Endothelial cell of hepatic sinusoid (primary cell): Measurements from ENCODE around the gene STXBP5L.
"Not testable (repeated sequence)": the region's sequence is repeated elsewhere in the genome, so short reads cannot be mapped to it uniquely, and the experiment has no call there.

Experiments
- in situ Hi-C: cut with HindIII; loops from 2 replicates; pipeline ENCODE4 v1.10.0; 2017; ENCODE audit warnings: low sequenced_read_pairs

Gene STXBP5L

GRCh38 chr3:121228971-121229370 is 321.0 kb downstream of the STXBP5L start:
- in situ Hi-C loops: no loop called here

DNA sequence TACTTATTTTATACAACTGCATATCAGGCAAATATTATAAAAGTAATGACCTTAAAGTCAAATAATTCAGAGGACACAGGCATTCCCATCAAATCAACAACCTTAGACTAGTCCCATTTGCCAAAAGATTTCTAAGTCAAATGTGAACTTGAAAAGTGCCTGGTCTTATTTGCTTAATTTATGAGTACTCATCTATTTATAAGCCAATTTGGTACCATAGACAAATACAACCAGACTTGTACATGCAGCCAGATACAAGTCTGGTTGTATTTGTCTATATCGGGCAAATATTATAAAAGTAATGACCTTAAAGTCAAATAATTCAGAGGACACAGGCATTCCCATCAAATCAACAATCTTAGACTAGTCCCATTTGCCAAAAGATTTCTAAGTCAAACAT is 322.2 kb downstream of the STXBP5L start:
- in situ Hi-C loops: not testable (repeated sequence)

DNA sequence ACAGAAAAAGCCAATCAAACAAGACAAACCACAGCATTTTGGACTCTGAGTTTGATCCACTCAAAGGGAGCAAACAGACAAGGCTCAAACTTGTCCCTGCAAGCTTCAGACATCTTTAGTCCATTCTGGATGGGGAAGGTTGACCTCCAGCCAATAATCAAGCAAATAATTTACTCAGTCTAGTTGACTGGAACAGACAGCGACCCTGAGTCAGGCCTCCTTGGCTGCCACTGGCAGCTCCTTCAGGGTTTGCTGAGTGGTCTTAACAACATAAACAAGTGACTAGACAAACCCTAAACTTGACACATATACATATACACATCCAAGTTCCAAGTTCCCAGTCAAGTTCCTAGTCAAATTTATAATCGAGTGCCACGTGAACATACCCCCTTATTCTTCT is 323.9 kb downstream of the STXBP5L start:
- in situ Hi-C loops: no loop called here

DNA sequence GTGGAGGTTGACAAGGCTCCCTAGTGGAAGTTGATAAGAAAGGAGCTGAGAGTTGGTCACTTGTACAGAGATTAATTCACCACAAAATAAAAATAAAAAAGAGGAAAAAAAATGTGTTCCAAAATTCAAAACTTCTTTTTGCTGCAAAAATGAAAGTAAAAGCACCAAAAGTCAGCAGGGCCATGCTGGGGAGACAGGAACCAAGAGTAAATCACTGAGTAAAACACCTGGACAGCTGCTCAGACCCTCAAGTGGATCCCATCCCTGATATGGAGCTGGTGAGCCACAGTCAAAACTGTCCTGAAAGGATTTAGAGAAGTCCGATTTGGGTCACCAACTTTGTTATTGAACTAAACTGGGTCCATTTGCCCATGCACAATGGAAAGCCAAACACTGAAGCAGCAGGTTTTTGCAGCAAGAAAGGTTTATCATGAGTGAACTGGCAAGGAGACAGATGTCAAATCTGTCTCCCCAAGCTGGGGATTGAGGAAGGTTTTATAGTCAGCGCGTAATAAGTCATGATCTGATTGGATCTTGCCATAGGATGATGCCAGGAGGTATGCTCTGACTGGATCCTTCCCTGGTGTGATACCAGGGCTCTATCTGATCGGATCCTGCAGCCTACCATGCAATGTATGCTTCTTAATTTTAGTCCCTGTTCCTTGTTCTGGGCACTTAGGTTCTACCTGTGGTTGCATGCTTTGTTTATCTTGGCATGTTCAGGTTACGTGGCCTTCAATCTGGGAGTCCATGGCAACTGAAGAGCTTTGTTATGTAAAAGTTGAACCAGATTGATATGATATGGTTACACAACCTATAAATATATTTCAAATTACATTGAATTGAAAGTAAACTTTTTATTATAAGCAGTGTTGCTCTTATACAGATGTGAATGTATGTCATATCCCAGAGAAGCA is 324.6 kb downstream of the STXBP5L start:
- in situ Hi-C loops: no loop called here

- in situ Hi-C loops: no loop called here
Observed at GRCh38 chr3:121243208-121243607, 335.2 kb downstream of the STXBP5L start.

- in situ Hi-C loops: no loop called here
Observed at GRCh38 chr3:121252676-121253075, 344.7 kb downstream of the STXBP5L start.

GRCh38 chr3:121269389-121269788 is 361.4 kb downstream of the STXBP5L start:
- in situ Hi-C loops: no loop called here

DNA sequence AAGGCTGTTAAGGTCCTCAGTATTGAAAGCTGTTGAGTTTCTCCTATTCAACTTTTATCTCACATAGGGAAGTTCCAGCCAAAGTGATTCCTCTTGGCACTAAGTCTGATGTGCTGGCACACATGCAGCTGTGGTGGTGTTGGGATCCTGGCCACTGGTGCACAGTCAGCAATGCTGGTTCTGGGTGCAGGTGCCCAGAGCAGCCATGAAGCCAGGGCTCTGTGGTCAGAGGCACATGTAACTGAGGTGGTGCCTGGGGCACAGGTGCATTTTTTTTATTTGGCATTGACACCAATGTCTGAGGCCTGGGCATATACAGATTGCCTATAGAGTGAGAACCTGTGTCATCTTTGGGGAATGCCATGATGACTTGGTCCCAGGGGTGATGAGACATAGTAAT is 366.4 kb downstream of the STXBP5L start:
- in situ Hi-C loops: no loop called here

GRCh38 chr3:121295452-121295851 is 387.4 kb downstream of the STXBP5L start:
- in situ Hi-C loops: no loop called here

DNA sequence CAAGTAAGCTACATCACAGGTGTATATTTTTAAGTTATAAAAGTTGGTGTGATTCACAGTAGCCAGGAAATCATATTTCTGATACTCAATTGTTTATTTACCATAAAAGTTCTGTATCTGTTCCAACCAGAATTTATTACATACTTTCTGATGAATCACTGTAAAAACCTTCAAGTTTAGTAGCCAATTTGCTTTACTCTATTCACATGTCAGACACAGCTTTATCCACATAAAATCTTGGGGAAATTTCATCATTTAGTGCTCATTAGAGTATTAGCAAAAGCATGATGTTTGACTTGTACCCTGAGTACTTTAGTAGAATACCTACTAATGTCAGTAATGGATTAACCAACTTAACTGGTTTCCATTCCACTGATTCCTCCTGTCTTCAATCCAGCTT is 388.0 kb downstream of the STXBP5L start:
- in situ Hi-C loops: no loop called here

DNA sequence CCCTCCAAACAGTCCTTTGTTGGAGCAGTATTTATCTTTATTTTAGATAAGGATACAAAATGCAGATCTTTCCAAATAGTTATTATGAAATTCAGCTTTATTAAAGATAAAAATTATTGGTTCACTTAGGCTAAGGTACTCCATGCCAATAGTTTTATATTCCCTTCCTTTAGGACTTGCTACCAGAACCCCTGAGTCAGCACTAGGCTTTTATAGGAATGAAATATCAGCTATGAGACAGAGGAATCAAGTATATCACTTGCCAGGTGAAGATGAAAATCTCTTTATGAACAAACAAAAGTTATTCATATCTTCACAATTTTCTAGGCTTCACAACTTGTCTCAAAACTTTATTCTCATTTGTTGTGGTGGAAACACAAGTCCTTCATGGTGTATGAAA is 416.3 kb downstream of the STXBP5L start:
- in situ Hi-C loops: no loop called here

GRCh38 chr3:121330118-121330517 is 422.1 kb downstream of the STXBP5L start:
- in situ Hi-C loops: no loop called here

DNA sequence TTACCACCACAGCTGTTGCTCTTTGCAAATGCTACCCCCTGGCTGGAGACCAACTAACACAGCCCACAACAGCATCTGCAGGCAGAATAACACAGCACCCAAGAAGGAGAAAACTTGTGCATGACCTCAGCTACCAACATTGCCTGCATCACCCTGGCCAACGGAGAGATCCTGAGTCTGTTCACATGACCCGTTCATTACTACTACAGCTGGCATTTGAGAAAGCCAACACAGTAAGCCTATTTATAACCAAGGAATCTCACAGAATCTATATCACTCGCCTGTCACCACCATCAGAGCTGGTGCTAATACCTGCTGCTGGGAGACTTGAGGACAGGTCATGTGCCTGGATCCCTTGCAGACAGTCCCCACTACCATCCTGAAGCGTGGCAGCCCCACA is 422.6 kb downstream of the STXBP5L start:
- in situ Hi-C loops: no loop called here

DNA sequence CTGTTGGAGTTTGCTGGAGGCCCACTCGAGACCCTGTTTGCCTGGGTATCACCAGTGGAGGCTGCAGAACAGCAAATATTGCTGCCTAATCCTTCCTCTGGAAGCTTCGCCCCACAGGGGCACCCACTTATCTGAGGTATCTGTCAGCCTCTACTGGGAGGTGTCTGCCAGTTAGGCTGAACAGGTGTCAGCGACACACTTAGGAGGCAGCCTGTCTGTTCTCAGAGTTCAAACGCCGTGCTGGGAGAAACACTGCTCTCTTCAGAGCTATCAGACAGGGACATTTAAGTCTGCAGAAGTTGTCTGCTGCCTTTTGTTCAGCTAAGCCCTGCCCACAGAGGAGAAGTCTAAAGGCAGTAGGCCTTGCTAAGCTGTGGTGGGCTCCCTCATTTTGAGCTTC is 448.0 kb downstream of the STXBP5L start:
- in situ Hi-C loops: not testable (repeated sequence)

GRCh38 chr3:121362035-121362734 is 454.2 kb downstream of the STXBP5L start:
- in situ Hi-C loops: no loop called here

- in situ Hi-C loops: not testable (repeated sequence)
Observed at GRCh38 chr3:121388308-121388707, 480.3 kb downstream of the STXBP5L start.

- in situ Hi-C loops: not testable (repeated sequence)
Observed at GRCh38 chr3:121395967-121396366, 488.0 kb downstream of the STXBP5L start.

GRCh38 chr3:121398051-121398450 is 490.0 kb downstream of the STXBP5L start:
- in situ Hi-C loops: not testable (repeated sequence)

GRCh38 chr3:121399820-121400219 is 491.8 kb downstream of the STXBP5L start:
- in situ Hi-C loops: no loop called here

DNA sequence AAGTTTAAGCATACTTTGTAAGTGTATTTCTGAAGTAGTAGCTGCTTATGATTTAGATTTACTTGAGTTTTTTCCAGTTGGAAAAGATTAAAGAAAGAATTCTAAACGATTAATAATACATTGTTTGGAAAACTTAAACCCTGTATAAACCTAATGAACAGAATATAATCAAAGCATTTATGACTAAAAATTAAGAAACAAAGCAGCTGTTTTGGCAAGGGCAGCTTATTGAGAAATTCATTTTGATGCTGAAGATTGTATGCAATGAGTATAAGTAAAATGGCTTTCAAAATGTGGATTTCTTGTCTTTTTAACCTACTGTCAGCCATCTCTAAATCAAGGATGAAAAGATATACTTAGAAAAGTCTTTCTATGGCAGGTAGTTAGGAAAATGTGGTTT is 497.6 kb downstream of the STXBP5L start:
- in situ Hi-C loops: no loop called here

- in situ Hi-C loops: no loop called here
Observed at GRCh38 chr3:121411523-121411922, 503.5 kb downstream of the STXBP5L start.

GRCh38 chr3:121414924-121415323 is 506.9 kb downstream of the STXBP5L start:
- in situ Hi-C loops: no loop called here
